Keratinocyte (primary cell): Measurements from ENCODE around the gene ME2.

Source experiments
- CTCF ChIP-seq, 3 experiments: IDR thresholded peaks in 1 of 3; conservative IDR thresholded peaks in 1 of 3; optimal IDR thresholded peaks in 1 of 3; 2 replicates in 2 of 3; 3 replicates in 1 of 3; pipeline versions ENCODE3 to v1.5.1; 2011; ENCODE audit warnings: low read length in 3 of 3, mild to moderate bottlenecking in 3 of 3, moderate library complexity in 2 of 3, control low read depth in 1 of 3, inconsistent platforms in 1 of 3; ENCODE audit not compliant: insufficient read depth in 2 of 3; ENCODE audit errors: extremely low read depth in 1 of 3
- EZH2 ChIP-seq: IDR thresholded peaks from one replicate; pipeline ENCODE4 v1.6.1; 2012; ENCODE audit warnings: inconsistent platforms, mild to moderate bottlenecking, low read length, moderate library complexity

DNA sequence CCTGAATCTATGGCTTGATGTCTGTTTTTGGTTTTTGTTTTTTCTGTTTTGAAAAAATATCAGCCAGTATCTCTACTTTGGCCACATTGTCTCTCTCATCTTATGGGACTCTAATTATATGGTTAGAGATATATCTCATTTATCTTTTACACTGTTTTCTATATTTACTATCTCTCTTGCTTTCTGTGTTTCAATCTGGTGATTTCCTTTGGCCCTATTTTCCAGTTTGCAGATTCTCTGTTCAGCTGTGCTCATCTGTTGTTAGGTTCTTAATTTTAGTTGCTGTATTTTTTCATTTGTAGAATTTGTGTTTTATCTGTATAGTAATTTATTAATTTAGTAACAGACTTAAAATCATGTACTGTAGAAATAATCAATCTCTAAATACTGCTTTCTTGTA lies 47.6 kb downstream of the ME2 start:
- TF ChIP-seq CTCF (optimal IDR thresholded peaks at IDR 0.05 in 1 of 3, IDR thresholded peaks at IDR 0.05 in 1 of 3, conservative IDR thresholded peaks at IDR 0.05 in 1 of 3; ENCODE audit: extremely low read depth in 1 of 3, insufficient read depth in 2 of 3, low read length in 3 of 3) (no peak), EZH2 (no peak)
